HepG2 (cell line): Measurements from ENCODE around the gene SLC16A3. TPM values are rescaled to one million over a fixed set of nuclear protein-coding genes. Genes with fewer than 3 reads are reported as not detected.

Experiments
- ARHGAP35 ChIP-seq: sonication (generic); formaldehyde crosslinking; IDR thresholded peaks from 2 replicates; pipeline ENCODE4 v1.9.0; 2022; ENCODE audit warnings: mild to moderate bottlenecking, inconsistent platforms, moderate library complexity, missing genetic modification reagents, borderline replicate concordance
- FOXP1 ChIP-seq, 2 experiments: fragments of 450-650 bp in 1 of 2; IDR thresholded peaks; 2 replicates each; pipeline ENCODE4 v1.6.1; 2017 to 2018; ENCODE audit warnings: antibody characterized with exemption in 1 of 2
- GTF2F1 ChIP-seq: fragments of 150-350 bp; IDR thresholded peaks from 2 replicates; pipeline ENCODE4 v1.6.1; 2014; ENCODE audit warnings: low read length
- HNRNPUL1 ChIP-seq: fragments of 200-400 bp; formaldehyde crosslinking; IDR thresholded peaks from 2 replicates; pipeline ENCODE4 v1.6.1; 2017; ENCODE audit warnings: low read depth, mild to moderate bottlenecking, low read length, moderate library complexity
- KDM4B ChIP-seq: sonication (generic); formaldehyde crosslinking; IDR thresholded peaks from 2 replicates; pipeline ENCODE4 v1.4.0; 2020; ENCODE audit warnings: missing genetic modification reagents
- MAFF ChIP-seq: IDR thresholded peaks from 2 replicates; pipeline ENCODE4 v1.6.1; 2011; ENCODE audit warnings: low read depth, low read length, improper control_type of control experiment
- MBNL3 ChIP-seq: fragments of 250-450 bp; sonication (Bioruptor Pico); conservative IDR thresholded peaks from 2 replicates; pipeline ENCODE4 v1.8.0; 2022; ENCODE audit warnings: mild to moderate bottlenecking, inconsistent platforms
- MZF1 ChIP-seq: sonication (generic); formaldehyde crosslinking; IDR thresholded peaks from 2 replicates; pipeline ENCODE4 v1.8.1; 2023; ENCODE audit warnings: mild to moderate bottlenecking, missing genetic modification reagents, borderline replicate concordance
- NFAT5 ChIP-seq: sonication (generic); formaldehyde crosslinking; IDR thresholded peaks from 2 replicates; pipeline ENCODE4 v1.4.0; 2020; ENCODE audit warnings: missing genetic modification reagents
- PHF8 ChIP-seq: sonication (generic); formaldehyde crosslinking; IDR thresholded peaks from 2 replicates; pipeline ENCODE4 v1.5.0; 2020; ENCODE audit warnings: missing genetic modification reagents
- PLRG1 ChIP-seq: fragments of 450-650 bp; conservative IDR thresholded peaks from 2 replicates; pipeline ENCODE4 v1.6.1; 2016
- PRDM10 ChIP-seq: sonication (generic); formaldehyde crosslinking; IDR thresholded peaks from 2 replicates; pipeline ENCODE4 v1.4.0; 2020; ENCODE audit warnings: low read depth, missing genetic modification reagents
- SAP130 ChIP-seq: IDR thresholded peaks from 2 replicates; pipeline ENCODE4 v1.6.1; 2016; ENCODE audit warnings: low read depth
- SNAPC4 ChIP-seq: sonication (generic); formaldehyde crosslinking; IDR thresholded peaks from 2 replicates; pipeline ENCODE4 v1.4.0; 2020; ENCODE audit warnings: mild to moderate bottlenecking, missing genetic modification reagents
- polyA plus RNA-seq, 8 experiments: library from polyadenylated mRNA; depleted of rRNA in 3 of 8; stranded (reverse) in 7 of 8; unstranded in 1 of 8; fragments of >200 nt; fragmentation: Illumina TruSeq in 4 of 8; extraction: Trizol in 4 of 8; gene quantifications; 2 replicates each; pipeline versions ENCODE4 v1.2.1 to v1.2.3, GENCODE V29; 2011 to 2016; ENCODE audit warnings: low read depth in 4 of 8, missing spikeins in 1 of 8, mixed read lengths in 1 of 8; ENCODE audit not compliant: insufficient read depth in 1 of 8
- total RNA-seq, 5 experiments: library from RNA; depleted of rRNA; stranded (reverse); fragments of >200 nt; fragmentation: Illumina TruSeq; extraction: Trizol; gene quantifications; 2 replicates each; pipeline ENCODE4 v1.2.3, GENCODE V29; 2016; ENCODE audit warnings: low read depth in 1 of 5

SLC16A3 gene
- total and polyA plus RNA-seq, 2 of the 13 experiments (the other 11 are each of a cell fraction or from before 2014, with no cell fraction given), result 242 to 349 TPM

- TF ChIP-seq MBNL3 (CRISPR knock-in tag), result no peak
- TF ChIP-seq PLRG1, result no peak
- TF ChIP-seq SAP130 (CRISPR knock-in tag), result peak; percentile 93
- no peak for TF ChIP-seq MZF1 (CRISPR knock-in tag)
- no peak for TF ChIP-seq KDM4B (CRISPR knock-in tag)
- no peak for TF ChIP-seq PRDM10 (CRISPR knock-in tag)
- TF ChIP-seq GTF2F1, result no peak
- TF ChIP-seq MAFF, result no peak
- no peak for TF ChIP-seq NFAT5 (CRISPR knock-in tag)
- TF ChIP-seq HNRNPUL1, result no peak
- peak; percentile 37 for TF ChIP-seq PHF8 (CRISPR knock-in tag)
- 0 out of 2 replicates have a peak, but pooled peaks have one; percentile 37 for TF ChIP-seq FOXP1 (IDR thresholded peaks at IDR 0.05)
- TF ChIP-seq FOXP1 (CRISPR knock-in tag; IDR thresholded peaks at IDR 0.05), result peak; percentile 89
- TF ChIP-seq ARHGAP35, result no peak
- no peak for TF ChIP-seq SNAPC4 (CRISPR knock-in tag)
Observed at GRCh38 chr17:82216301-82217119, 12.3 kb upstream of the SLC16A3 start (continued).
